ENCODE measurements around the gene SFTPD.
"Not testable (repeated sequence)": the region's sequence is repeated elsewhere in the genome, so short reads cannot be mapped to it uniquely, and the experiment has no call there.

DNA sequence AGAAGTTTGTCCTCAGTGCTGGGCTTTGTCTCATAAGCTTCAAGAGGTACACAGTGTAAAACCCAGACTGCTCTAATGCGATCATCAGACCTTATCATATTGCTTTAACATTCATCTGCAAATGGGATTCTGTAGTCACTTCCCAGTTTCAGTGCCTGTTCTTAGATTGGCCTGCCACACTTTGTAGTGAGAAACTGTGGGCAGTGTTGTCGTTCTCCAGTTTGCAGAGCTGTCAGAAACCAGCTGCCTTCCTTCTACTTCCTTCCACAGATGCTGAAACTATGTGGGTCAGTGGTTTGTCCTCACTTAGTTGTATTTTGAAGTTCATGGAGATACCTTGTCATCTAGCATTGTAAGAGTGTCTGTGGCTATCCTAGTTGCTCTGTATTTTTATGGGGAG lies 59.9 kb downstream of the SFTPD start:
- TF ChIP-seq, protein P1, sequence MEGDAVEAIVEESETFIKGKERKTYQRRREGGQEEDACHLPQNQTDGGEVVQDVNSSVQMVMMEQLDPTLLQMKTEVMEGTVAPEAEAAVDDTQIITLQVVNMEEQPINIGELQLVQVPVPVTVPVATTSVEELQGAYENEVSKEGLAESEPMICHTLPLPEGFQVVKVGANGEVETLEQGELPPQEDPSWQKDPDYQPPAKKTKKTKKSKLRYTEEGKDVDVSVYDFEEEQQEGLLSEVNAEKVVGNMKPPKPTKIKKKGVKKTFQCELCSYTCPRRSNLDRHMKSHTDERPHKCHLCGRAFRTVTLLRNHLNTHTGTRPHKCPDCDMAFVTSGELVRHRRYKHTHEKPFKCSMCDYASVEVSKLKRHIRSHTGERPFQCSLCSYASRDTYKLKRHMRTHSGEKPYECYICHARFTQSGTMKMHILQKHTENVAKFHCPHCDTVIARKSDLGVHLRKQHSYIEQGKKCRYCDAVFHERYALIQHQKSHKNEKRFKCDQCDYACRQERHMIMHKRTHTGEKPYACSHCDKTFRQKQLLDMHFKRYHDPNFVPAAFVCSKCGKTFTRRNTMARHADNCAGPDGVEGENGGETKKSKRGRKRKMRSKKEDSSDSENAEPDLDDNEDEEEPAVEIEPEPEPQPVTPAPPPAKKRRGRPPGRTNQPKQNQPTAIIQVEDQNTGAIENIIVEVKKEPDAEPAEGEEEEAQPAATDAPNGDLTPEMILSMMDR (IDR thresholded peaks at IDR 0.05) = not testable (repeated sequence)
- TF ChIP-seq, protein P2, sequence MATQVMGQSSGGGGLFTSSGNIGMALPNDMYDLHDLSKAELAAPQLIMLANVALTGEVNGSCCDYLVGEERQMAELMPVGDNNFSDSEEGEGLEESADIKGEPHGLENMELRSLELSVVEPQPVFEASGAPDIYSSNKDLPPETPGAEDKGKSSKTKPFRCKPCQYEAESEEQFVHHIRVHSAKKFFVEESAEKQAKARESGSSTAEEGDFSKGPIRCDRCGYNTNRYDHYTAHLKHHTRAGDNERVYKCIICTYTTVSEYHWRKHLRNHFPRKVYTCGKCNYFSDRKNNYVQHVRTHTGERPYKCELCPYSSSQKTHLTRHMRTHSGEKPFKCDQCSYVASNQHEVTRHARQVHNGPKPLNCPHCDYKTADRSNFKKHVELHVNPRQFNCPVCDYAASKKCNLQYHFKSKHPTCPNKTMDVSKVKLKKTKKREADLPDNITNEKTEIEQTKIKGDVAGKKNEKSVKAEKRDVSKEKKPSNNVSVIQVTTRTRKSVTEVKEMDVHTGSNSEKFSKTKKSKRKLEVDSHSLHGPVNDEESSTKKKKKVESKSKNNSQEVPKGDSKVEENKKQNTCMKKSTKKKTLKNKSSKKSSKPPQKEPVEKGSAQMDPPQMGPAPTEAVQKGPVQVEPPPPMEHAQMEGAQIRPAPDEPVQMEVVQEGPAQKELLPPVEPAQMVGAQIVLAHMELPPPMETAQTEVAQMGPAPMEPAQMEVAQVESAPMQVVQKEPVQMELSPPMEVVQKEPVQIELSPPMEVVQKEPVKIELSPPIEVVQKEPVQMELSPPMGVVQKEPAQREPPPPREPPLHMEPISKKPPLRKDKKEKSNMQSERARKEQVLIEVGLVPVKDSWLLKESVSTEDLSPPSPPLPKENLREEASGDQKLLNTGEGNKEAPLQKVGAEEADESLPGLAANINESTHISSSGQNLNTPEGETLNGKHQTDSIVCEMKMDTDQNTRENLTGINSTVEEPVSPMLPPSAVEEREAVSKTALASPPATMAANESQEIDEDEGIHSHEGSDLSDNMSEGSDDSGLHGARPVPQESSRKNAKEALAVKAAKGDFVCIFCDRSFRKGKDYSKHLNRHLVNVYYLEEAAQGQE (IDR thresholded peaks at IDR 0.05; ENCODE audit: low read depth, low read length) = not testable (repeated sequence)
- TF ChIP-seq, protein P3, sequence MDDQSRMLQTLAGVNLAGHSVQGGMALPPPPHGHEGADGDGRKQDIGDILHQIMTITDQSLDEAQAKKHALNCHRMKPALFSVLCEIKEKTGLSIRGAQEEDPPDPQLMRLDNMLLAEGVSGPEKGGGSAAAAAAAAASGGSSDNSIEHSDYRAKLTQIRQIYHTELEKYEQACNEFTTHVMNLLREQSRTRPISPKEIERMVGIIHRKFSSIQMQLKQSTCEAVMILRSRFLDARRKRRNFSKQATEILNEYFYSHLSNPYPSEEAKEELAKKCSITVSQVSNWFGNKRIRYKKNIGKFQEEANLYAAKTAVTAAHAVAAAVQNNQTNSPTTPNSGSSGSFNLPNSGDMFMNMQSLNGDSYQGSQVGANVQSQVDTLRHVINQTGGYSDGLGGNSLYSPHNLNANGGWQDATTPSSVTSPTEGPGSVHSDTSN (IDR thresholded peaks at IDR 0.05) = not testable (repeated sequence)
- not testable (repeated sequence) for TF ChIP-seq POLR2AphosphoS5 (IDR thresholded peaks at IDR 0.05; ENCODE audit: low read depth, low read length); TAF1 (IDR thresholded peaks at IDR 0.05; ENCODE audit: borderline replicate concordance, low read depth, low read length); JUND (IDR thresholded peaks at IDR 0.05); RFX5 (IDR thresholded peaks at IDR 0.05; ENCODE audit: low read length); FOXM1 (IDR thresholded peaks at IDR 0.05; ENCODE audit: low read depth); EP300 (IDR thresholded peaks at IDR 0.05; ENCODE audit: borderline replicate concordance in 1 of 2, low read depth in 1 of 2, low read length in 1 of 2)
- TF ChIP-seq, protein P4, sequence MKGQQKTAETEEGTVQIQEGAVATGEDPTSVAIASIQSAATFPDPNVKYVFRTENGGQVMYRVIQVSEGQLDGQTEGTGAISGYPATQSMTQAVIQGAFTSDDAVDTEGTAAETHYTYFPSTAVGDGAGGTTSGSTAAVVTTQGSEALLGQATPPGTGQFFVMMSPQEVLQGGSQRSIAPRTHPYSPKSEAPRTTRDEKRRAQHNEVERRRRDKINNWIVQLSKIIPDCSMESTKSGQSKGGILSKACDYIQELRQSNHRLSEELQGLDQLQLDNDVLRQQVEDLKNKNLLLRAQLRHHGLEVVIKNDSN (IDR thresholded peaks at IDR 0.05; ENCODE audit: borderline replicate concordance, low read depth) = not testable (repeated sequence)
- TF ChIP-seq, protein P5, sequence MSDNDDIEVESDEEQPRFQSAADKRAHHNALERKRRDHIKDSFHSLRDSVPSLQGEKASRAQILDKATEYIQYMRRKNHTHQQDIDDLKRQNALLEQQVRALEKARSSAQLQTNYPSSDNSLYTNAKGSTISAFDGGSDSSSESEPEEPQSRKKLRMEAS (IDR thresholded peaks at IDR 0.05; ENCODE audit: low read depth) = not testable (repeated sequence)
